Endodermal cell (in vitro differentiated cells): ENCODE measurements around the gene SST. TPM values are rescaled to one million over a fixed set of nuclear protein-coding genes. Genes with fewer than 3 reads are reported as not detected.
"Not testable (repeated sequence)": the region's sequence is repeated elsewhere in the genome, so short reads cannot be mapped to it uniquely, and the experiment has no call there.

Experiments used
- DNase-seq: peaks from one replicate; pipeline ENCODE4 v3.0.0-alpha.2; 2017
- H3K27ac ChIP-seq: 2 replicates; pipeline ENCODE4 v1.5.1; 2013; ENCODE audit warnings: mild to moderate bottlenecking, low read depth, low read length, moderate library complexity
- H3K27me3 ChIP-seq: 2 replicates; pipeline ENCODE4 v1.6.1; 2013; ENCODE audit warnings: mild to moderate bottlenecking, low read length, moderate library complexity; ENCODE audit not compliant: insufficient read depth, control insufficient read depth, poor library complexity, severe bottlenecking
- H3K36me3 ChIP-seq: 2 replicates; pipeline ENCODE4 v1.7.0; 2013; ENCODE audit warnings: mild to moderate bottlenecking, low read length, moderate library complexity; ENCODE audit not compliant: control insufficient read depth, insufficient read depth
- H3K4me1 ChIP-seq: one replicate; pipeline ENCODE4 v1.7.0; 2013; ENCODE audit warnings: low read length; ENCODE audit not compliant: control insufficient read depth, insufficient read depth
- H3K4me3 ChIP-seq: 2 replicates; pipeline ENCODE4 v1.5.1; 2013; ENCODE audit warnings: mild to moderate bottlenecking, low read length, moderate library complexity
- H3K9ac ChIP-seq: 2 replicates; pipeline ENCODE4 v1.6.1; 2013; ENCODE audit warnings: mild to moderate bottlenecking, low read length, moderate library complexity; ENCODE audit not compliant: poor library complexity, severe bottlenecking; ENCODE audit errors: extremely low read depth
- H3K9me3 ChIP-seq: 2 replicates; pipeline ENCODE4 v1.6.1; 2013; ENCODE audit warnings: mild to moderate bottlenecking, low read length, moderate library complexity; ENCODE audit not compliant: control insufficient read depth
- H3K27ac Mint-ChIP-seq: 2 replicates; pipeline ENCODE4 v1.8.0; 2020; ENCODE audit warnings: mixed read lengths
- H3K27me3 Mint-ChIP-seq: 2 replicates; pipeline ENCODE4 v1.8.0; 2021; ENCODE audit warnings: mild to moderate bottlenecking, mixed read lengths; ENCODE audit not compliant: insufficient read depth
- H3K36me3 Mint-ChIP-seq: 2 replicates; pipeline ENCODE4 v1.8.0; 2020; ENCODE audit warnings: low read depth, mixed read lengths
- H3K4me1 Mint-ChIP-seq: 2 replicates; pipeline ENCODE4 v1.8.0; 2020; ENCODE audit warnings: mixed read lengths
- H3K4me3 Mint-ChIP-seq: 2 replicates; pipeline ENCODE4 v1.8.0; 2020; ENCODE audit warnings: mild to moderate bottlenecking, moderate library complexity, mixed read lengths
- H3K9me3 Mint-ChIP-seq: 2 replicates; pipeline ENCODE4 v1.8.0; 2020; ENCODE audit warnings: mild to moderate bottlenecking, mixed read lengths
- WGBS, 2 experiments: methylation state at CpG; one replicate each; pipeline versions ENCODE4 v1.1.5 to v1.1.7; 2013; ENCODE audit warnings: missing lambda C conversion rate in 2 of 2, mixed read lengths in 1 of 2; ENCODE audit not compliant: insufficient coverage in 1 of 2, insufficient read length in 1 of 2; 5-methylcytosine and 5-hydroxymethylcytosine counted together
- total RNA-seq, 2 donors: library from RNA; stranded (reverse); fragmentation: NEBNext Ultra II Directional in 1 of 2; extraction: Animal tissue kit (Norgen Biotek cat#: 25700) in 1 of 2; gene quantifications; 2 replicates in 1 of 2; 3 replicates in 1 of 2; pipeline ENCODE4 v1.2.1, GENCODE V29; 2021
- TF ChIP-seq, protein P1 (sequence below): fragments of 200-600 bp; sonication (generic); conservative IDR thresholded peaks from 2 replicates; pipeline ENCODE4 v1.5.0; 2021; ENCODE audit warnings: antibody characterized with exemption, mild to moderate bottlenecking

Gene SST
- total RNA-seq, 2 donors from 2014 or later = not detected

DNA sequence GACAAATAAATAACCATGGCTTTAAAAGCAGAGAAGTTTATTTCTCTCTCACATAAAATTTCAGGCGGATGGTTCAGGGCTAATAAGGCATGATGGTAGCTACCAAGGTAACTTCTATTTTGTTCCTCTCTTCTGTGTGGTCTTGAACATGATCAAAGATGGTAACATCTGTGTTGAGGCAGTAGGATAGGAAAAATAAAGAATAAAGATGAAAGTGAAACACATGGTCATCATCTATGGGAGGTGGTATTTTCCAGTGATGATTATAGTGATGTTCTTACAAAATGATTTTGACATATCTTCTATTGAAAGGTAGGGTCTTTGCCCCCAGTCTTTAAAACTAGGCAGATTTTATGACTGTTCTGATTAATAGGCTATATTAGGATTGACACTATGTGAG, 14.2 kb upstream of the SST start:
- Histone ChIP-seq H3K27me3 (no peaks in the 10 kb centered on the region), H3K9ac (no peak overlapping the region), H3K36me3 (no peaks in the 10 kb centered on the region), H3K4me3 (no peak overlapping the region), H3K9me3 (peaks cover 19% of the 10 kb centered on the region), H3K27ac (no peak overlapping the region), H3K4me1 (no peaks in the 10 kb centered on the region)
- TF ChIP-seq, protein P1, sequence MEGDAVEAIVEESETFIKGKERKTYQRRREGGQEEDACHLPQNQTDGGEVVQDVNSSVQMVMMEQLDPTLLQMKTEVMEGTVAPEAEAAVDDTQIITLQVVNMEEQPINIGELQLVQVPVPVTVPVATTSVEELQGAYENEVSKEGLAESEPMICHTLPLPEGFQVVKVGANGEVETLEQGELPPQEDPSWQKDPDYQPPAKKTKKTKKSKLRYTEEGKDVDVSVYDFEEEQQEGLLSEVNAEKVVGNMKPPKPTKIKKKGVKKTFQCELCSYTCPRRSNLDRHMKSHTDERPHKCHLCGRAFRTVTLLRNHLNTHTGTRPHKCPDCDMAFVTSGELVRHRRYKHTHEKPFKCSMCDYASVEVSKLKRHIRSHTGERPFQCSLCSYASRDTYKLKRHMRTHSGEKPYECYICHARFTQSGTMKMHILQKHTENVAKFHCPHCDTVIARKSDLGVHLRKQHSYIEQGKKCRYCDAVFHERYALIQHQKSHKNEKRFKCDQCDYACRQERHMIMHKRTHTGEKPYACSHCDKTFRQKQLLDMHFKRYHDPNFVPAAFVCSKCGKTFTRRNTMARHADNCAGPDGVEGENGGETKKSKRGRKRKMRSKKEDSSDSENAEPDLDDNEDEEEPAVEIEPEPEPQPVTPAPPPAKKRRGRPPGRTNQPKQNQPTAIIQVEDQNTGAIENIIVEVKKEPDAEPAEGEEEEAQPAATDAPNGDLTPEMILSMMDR = no peak
- H3K27me3 Mint-ChIP-seq = peaks cover 4% of the 10 kb centered on the region
- no peak for DNase-seq
- WGBS, 2 experiments = 67 to 94% methylated on average over 1 of the region's 1 CpG
- no peaks in the 10 kb centered on the region for H3K36me3 Mint-ChIP-seq
- no peak overlapping the region for H3K27ac Mint-ChIP-seq
- peaks cover 2% of the 10 kb centered on the region for H3K4me1 Mint-ChIP-seq
- peaks cover 25% of the 10 kb centered on the region for H3K9me3 Mint-ChIP-seq
- H3K4me3 Mint-ChIP-seq = no peak overlapping the region

DNA sequence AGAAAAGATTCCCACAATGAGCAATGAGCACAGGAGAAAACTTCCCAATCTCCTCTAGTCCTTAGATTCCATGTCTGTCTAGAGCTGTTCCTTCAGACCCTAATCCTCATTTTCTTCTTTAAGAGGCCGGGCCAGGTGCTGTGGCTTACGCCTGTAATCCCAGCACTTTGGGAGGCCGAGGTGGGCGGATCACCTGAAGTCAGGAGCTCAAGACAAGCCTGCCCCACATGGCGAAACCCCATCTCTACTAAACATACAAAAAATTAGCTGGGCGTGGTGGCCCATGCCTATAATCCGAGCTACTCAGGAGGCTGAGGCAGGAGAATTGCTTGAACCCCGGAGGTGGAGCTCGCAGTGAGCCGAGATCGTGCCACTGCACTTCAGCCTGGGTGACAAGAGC, 11.6 kb upstream of the SST start:
- H3K27me3 Mint-ChIP-seq = peaks cover 18% of the 10 kb centered on the region
- peaks cover 19% of the 10 kb centered on the region for H3K9me3 Mint-ChIP-seq
- H3K4me1 ChIP-seq, H3K27ac Mint-ChIP-seq, H3K36me3 ChIP-seq, H3K27ac ChIP-seq, H3K36me3 Mint-ChIP-seq, H3K9ac ChIP-seq, H3K27me3 ChIP-seq, H3K4me3 Mint-ChIP-seq, DNase-seq, H3K4me3 ChIP-seq: not testable (repeated sequence)
- 89 to 93% methylated on average over 5 to 11 of the region's 11 CpGs for WGBS, 2 experiments
- peaks cover 14% of the 10 kb centered on the region for H3K9me3 ChIP-seq
- H3K4me1 Mint-ChIP-seq = peaks cover 11% of the 10 kb centered on the region

DNA sequence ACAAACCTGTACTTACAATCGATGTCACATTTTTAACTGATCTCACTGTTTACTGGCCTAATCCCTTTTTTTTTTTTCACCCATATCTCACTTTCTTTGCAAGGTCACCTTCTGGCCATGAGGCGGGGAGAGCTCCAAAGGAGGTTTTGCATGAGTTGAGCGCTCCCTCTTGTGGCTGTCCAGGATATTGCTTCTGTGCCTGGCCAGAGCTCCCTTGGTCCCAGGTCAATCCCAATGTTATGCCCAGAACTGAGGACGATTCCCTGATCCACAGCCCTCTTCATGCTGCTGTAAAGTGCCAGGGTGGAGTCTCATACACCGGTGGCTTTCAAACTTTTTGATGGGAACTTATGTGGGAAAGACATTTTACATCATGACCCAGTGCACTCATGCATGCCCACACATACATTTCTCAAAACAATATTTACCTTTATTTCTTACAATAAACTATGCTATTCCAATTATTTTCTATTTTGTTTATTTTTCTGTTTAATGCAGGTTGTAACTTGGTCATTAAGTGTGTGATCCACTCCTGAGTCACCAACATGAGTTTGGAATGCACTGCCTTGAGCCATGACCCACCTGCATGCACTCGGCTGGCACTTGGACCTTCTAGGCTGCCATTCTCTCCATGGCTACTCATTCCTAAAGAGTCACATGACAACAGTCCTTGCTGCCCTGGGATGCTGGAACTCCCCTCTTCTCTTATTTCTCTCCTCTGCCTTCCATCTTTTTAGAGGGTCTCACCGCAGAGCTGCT, 9.6 kb upstream of the SST start:
- TF ChIP-seq, protein P1 = peak; percentile 92
- H3K27ac ChIP-seq = no peak overlapping the region
- Mint-ChIP-seq H3K4me3 (no peak overlapping the region), H3K27me3 (peaks cover 30% of the 10 kb centered on the region), H3K9me3 (peaks cover 2% of the 10 kb centered on the region), H3K4me1 (peaks cover 11% of the 10 kb centered on the region), H3K27ac (no peak overlapping the region), H3K36me3 (no peaks in the 10 kb centered on the region)
- no peak overlapping the region for H3K4me3 ChIP-seq
- 28 to 37% methylated on average over 4 to 7 of the region's 7 CpGs for WGBS, 2 experiments
- no peaks in the 10 kb centered on the region for H3K9me3 ChIP-seq
- no peaks in the 10 kb centered on the region for H3K36me3 ChIP-seq
- no peak overlapping the region for H3K9ac ChIP-seq
- H3K4me1 ChIP-seq = no peaks in the 10 kb centered on the region
- no peaks in the 10 kb centered on the region for H3K27me3 ChIP-seq
- DNase-seq = peak; percentile 97
